Stimulated activated CD8-positive, alpha-beta memory T cell treated with anti-CD3 and anti-CD28 coated beads, Interleukin-15, amount 100 ng/mL, for 1 hour (primary cell): ENCODE data around the gene OR4M1.
"Not testable (repeated sequence)": the region's sequence is repeated elsewhere in the genome, so short reads cannot be mapped to it uniquely, and the experiment has no call there.

Source experiments
- DNase-seq: peaks from one replicate; pipeline ENCODE4 v3.0.0-alpha.2; 2020; ENCODE audit warnings: low read depth

Gene OR4M1, protein sequence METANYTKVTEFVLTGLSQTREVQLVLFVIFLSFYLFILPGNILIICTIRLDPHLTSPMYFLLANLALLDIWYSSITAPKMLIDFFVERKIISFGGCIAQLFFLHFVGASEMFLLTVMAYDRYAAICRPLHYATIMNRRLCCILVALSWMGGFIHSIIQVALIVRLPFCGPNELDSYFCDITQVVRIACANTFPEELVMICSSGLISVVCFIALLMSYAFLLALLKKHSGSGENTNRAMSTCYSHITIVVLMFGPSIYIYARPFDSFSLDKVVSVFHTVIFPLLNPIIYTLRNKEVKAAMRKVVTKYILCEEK

DNA sequence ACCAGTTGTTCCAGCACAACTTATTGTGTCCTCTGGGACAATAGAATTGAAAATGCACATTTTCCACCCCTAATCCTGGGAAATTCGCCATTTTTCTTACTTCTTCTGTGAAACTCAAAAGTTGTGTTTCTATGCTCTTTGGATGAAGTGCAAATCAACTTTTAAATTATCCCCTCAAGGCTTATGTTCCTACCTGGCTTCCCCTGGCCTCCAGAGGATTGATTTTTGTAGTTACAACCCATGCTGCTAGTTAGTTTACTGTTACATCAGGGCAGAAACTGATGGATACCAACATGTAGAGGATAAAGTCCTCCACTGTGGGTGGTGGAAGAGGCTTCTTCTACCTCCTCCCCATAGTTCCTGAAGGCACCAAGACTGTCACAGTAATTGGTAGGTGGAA lies at the start of gene OR4M1:
OR4M1 (plus strand) TSS at position 301 of the 400 bp plus-strand sequence. CDS start 6,819 bp downstream, outside the sequence.
- DNase-seq, result not testable (repeated sequence)

DNA sequence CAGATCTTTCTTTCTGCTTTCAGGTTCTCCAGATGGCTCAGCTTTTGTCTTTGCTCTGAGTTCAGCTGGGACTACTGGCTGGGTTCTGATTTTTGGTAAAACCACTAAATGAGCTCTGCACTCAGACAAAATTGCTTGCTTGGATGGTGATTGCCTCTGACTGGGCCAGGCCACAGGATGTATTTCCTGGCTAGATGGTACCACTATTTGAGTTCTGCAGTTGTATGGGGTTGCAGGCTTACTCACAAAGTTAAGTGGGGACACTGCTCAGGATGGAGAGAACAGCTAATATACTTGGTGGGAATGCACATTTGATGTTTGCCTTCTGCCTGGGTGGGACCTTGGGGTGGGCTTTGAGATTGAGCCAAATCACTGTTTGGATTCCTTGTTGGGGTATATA lies 43.9 kb upstream of the OR4M1 start:
- no peak for DNase-seq

DNA sequence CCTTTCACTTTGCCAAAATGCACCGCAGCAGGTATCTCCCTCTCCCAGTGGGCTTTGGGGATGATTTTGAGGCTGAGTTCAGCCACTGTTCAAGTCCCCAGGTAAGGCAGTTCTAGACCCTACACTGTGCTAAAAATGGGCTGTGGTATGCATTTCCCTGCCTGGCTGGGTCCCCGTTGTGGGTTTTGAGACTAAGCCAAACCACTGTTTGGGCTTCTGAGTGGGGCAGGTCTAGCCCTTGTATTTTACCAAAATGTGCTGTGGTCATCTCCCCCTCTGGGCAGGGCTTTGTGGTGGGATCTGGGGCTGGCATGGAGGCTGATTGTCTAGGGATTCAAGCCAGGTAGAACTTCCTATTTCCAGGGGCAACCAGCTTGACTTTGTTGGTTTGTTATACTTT lies 43.5 kb upstream of the OR4M1 start:
- DNase-seq, result no peak

DNA sequence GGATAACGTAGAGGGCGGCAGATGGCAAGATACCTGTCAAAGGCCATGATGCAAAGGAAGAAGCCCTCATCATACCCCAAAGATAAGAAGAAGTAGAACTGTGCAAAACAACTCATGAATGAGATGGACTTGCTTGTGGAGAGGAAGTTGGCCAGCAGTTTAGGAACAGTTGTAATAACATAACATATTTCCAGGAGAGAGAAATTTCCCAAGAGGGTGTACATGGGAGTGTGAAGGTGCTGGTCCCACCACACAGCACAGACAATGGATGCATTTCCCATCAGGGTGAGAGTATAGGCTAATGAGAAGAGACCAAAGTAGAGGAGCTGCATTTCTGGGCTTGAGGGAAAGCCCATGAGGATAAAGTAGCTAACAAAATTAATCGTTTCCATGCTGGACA lies 39.4 kb upstream of the OR4M1 start:
- DNase-seq, result not testable (repeated sequence)

DNA sequence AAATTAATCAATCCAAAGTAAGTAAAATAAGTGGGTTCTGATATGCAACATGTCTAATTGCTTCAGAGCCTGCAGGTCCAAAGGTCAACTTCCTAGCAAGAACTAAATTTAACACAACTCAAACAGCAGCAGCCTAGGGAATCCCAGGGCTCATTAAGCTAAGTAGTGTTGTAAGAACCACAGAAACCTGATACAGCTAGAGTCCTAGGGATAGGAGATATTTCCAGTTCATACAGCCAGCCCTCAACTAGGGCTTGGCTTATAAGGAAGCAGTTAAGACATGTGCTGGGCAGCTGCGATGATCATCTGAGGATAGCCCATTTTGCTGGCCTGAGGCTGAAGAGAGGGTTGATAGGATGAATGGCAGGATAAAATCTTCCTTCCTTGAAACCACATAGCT lies 30.0 kb upstream of the OR4M1 start, which contains the start of gene OR4Q3:
OR4Q3 (plus strand) TSS at position 316 of the 400 bp plus-strand sequence.
- no peak for DNase-seq

DNA sequence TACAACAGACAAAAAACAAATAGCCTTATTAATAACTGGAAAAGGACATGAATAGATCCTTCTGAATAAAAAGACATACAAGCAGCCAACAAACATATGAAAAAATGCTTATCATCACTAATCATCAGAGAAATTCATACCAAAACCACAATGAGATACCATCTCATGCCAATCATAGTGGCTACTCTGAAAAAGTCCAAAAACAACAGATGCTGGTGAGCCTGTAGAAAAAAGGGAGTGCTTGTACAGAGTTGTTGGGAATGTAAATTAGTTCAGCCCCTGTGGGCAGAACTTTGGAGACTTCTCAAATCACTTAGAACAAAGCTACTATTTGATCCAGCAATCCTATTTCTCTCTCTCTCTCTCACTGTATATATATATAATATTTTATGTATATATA lies 21.0 kb upstream of the OR4M1 start:
- not testable (repeated sequence) for DNase-seq

DNA sequence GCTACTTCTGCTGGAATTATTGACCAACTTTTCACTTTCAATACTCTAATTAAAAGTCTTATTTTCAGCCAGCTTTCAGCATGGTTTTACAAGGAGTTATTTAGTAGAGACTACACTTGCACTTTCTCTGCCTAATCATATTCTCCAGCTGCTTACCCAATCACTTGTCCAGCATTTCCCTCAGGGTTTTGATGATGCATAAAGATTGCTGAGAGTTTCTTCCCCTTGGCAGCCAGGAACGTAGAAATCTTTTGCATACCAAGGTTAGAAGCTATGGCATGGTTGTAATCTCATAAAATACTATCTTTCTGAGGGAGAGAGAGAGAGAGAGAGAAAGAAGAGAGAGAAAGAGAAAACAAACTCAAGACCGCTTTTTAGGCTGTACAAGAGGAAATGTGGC lies 19.1 kb upstream of the OR4M1 start:
- DNase-seq, result no peak

DNA sequence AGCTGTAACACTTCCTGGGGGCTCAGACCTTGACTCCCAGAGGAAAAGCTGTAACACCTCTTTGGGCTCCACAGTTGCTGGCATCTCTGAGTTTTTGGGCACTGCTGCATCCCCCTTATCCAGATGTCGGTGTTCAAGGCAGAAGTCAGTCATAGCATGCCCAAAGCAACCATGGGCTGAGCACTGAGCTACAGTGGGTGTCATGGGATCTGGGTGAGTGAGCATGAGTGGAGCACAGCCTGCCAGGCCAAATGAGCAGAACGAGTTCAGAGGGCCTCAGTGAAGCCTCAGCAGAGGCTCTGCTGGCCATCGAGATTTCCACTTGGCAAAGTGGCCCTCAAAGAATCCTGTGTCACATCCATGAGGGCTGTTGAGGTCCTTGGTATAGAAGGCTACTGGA lies 1.8 kb upstream of the OR4M1 start:
- not testable (repeated sequence) for DNase-seq

DNA sequence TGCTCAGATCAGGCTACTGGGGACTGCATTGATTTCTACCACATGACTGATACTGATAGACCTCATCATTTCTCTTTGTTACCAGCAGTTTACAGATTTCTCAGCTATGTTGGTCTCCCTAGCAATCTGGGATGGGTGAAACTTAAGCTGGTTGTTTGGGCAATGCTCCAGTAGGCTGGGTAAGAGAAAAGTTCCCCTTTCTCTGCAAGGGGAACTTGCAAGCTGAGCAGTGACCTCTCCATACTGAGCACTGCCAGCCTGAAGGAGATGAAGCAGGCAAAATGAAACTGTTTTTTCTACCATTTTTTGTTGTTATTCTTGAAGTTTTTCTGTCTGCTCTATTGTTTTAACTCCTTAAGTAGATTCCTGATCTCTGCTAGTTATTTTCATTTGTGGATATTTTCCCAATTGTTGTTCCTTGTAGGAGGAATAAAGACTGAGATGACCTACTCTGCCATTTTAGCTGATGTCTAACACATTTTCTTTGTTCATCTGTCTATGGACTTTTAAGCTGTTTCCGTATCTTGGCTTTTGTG lies 1.3 kb upstream of the OR4M1 start:
- DNase-seq, result no peak

DNA sequence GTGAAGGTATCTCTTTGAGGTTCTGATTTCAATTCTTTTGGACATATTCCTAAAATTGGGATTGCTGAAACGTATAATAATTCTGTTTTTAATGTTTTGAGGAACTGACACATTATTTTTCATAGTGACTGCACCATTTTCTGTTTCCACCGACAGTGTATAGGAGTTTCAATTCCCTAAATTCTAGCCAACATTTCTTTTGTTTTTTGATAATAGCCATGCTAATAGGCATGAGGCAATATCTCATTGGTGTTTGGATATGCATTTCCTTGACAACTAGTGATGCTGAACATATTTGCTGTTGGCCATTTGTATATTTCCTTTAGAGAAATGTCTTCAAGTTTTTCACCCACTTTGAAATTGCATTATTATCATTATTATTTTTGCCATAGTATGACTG lies 850 bp upstream of the OR4M1 start:
- DNase-seq, result not testable (repeated sequence)

DNA sequence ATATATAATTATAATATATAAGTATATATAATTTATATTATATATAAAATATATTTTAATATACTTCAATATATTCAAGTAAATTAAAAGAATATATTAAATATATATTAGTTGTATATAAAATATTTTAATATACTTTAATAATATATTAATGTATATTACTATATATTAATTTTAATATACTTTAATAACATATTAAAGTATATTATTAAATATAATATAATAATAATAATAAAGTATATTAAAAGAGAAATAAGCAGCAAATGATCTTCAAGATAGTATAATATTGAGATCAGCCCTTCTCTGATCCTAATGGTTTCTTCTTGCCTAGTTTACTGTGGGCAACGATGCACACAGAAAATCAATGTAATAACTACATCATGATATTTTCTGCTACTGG lies 2.3 kb downstream of the OR4M1 start:
- DNase-seq, result no peak

DNA sequence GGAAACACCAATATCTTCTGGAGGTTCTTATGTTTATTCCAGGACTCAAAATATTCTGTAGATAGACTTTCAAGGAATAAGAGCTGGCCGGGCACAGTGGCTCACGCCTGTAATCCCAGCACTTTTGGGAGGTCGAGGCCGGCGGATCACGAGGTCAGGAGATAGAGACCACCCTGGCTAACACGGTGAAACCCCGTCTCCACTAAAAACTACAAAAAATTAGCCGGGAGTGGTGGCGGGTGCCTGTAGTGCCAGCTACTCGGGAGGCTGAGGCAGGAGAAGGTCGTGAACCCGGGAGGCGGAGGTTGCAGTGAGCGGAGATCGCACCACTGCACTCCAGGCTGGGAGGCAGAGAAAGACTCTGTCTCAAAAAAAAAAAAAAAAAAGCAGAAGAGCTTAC lies 12.5 kb downstream of the OR4M1 start:
- DNase-seq, result not testable (repeated sequence)

DNA sequence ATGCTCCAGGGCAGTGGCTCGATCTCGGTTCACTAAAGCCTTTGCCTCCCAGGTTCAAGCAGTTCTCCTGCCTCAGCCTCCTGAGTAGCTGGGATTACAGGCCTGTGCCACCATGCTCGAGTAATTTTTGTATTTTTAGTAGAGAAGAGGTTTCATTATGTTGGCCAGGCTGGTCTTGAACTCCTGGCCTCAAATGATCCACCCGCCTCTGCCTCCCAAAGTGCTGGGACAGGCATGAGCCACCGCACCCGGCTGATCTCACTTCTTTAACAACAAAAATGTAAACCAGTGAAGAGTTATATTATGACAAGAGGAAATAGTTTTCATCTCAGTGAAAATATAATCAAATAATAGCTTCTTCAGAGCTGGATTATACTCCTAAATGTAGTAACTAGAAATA lies 14.0 kb downstream of the OR4M1 start:
- not testable (repeated sequence) for DNase-seq

DNA sequence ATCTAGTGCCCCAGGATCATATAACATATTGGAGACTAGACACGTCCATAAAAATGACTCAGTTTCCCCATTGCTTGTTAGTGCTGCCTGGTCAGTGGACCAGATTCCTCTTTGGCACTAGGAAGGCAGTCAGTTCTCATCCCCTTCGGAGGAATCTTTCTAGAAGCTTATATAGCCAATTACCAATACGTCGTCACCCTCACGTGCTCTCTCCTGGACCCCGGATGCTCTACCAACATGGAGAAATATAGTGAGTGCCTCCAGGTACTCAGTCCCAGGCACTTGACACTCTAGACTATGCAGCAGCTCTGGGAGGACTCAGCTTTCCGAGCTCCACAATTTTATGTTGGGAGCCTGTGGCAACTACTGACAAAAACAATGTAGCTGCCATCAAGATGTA lies 14.8 kb downstream of the OR4M1 start:
- DNase-seq, result not testable (repeated sequence)

DNA sequence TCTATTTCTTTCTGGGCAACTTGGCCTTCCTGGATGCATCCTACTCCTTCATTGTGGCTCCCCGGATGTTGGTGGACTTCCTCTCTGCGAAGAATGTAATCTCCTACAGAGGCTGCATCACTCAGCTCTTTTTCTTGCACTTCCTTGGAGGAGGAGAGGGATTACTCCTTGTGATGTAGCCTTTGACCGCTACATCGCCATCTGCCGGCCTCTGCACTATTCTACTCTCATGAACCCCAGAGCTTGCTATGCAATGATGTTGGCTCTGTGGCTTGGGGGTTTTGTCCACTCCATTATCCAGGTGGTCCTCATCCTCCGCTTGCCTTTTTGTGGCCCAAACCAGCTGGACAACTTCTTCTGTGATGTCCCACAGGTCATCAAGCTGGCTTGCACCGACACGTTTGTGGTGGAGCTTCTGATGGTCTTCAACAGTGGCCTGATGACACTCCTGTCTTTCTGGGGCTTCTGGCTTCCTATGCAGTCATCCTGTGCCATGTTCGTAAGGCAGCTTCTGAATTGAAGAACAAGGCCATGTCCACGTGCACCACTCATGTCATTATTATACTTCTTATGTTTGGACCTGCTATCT lies 23.3 kb downstream of the OR4M1 start:
- not testable (repeated sequence) for DNase-seq

DNA sequence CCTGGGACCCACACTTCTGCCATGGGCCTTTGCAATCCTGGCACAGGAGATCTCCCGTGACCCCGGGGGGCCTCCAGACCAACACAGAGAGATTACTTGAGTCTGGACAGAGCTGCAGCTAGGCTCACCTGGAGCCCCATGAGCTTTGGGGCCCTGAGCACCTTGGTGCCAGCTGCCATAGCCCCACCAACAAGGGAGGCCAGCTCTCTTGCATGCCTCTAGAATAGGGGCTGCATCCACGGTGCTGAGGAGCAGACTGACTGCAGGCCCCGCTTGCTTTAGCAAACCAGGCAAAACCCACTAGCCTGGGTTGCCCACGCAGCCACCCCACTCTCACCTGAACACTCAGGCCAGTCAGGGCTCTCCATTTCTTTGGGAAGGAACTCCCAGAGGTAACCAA lies 26.6 kb downstream of the OR4M1 start:
- no peak for DNase-seq

DNA sequence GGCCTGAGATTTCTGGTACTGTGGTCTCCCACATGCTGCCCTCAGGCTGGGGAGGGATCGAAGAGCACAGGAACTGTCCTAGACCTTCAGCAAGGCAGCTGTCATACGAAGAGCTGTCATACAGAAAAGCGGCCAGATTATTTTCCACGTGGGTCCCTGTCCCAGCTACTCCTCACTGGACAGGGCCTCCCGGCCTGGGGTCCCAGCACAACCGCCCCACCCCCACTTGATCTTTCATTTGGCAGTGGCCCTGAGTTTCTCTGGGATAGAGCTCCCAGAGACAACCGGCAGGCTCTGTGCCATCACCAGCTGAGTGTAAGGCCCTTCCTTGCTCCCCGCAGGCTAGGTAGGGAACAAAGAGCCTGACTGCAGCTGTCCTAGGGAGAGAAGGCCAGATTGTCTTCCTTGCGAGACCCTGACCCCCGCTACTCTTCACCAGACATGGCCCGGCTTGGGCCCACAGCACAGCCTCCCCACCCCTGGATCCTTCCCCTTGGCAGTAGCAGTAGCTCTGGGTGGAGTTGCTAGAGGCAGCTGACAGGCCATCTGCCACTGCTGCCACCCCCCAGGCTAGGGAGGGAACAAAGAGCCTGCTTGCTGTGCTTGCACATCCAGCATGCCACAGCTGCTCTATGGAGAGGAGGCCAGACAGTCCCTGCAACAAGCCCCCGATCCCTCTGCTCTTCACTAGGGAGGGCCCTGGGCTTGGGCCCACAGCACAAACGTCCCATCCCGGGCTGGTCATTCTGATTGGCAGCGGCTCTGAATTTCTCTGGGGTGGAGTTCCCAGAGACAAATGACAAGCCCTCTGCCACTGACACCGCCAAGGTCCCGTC lies 27.2 kb downstream of the OR4M1 start:
- no peak for DNase-seq

DNA sequence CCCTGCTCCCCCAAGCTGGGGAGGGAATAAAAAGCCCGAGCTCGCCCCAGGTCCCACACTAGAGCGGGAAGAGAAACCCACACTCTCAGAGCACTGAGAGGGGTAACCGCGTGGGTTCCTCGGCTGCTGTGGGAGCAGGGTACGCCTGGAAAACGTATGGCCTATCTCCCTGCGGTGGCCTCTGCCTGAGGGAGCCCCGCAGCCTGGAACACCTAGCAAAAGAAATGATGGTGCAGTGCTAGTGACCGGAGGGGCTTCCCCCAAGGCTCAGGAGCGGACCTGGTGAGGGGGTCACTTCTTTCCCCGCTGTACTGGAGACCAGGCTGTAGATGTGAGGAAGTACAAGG lies 27.8 kb downstream of the OR4M1 start:
- DNase-seq, result no peak

DNA sequence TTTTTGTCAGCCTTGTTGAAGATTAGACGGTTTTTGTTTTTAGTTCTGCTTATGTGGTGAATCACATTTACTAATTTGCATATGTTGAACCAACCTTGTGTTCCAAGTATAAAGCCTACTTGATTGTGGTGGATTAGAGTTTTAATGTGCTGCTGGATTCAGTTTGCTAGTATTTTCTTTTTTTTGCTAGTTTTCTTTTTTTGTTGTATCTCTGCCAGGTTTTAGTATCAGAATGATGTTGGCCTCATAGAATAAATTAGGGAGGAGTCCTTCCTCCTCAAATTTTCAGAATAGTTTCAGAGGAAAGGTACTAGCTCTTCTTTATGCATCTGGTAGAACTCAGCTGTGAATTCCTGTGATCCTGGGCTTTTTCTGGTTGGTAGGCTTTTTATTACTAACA lies 30.2 kb downstream of the OR4M1 start, which contains the start of gene OR4N2:
OR4N2 (plus strand) TSS at position 301 of the 400 bp plus-strand sequence. CDS start 23,679 bp downstream, outside the sequence.
- DNase-seq, result not testable (repeated sequence)

DNA sequence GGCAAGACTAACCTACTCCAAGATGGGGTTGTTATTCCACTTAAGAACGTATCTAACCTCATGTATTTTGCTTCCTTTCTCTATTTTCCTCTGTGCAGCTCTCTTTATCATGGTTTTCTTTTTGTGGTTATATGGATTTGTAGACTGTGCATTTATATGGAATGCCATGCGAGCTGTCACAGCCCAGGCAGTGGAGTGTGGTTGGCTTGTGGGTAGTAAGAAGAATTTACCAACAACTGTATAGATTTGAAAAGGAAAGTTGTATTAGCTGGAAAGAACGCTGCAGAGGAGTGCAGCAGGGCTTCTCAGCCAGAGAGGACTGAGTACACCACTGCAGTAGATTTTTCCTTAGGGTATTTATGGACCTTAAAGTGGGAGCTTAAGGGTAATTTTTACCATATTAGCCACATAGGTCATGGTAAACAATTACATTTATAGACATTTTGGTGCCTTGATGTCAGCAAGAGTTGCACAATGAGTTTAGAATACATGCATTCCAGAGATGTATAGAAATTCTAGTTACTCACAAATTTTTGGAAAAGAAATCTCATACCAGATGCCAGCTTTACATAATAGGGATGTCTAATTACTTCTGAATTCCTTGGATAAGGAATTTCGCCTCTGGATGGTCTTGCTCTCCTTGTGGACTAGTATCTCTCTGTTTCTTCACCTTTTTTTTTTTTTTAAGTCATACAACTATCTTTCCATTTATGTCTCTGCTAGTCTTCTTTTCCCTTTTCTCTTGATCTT lies 40.0 kb downstream of the OR4M1 start:
- DNase-seq, result not testable (repeated sequence)

DNA sequence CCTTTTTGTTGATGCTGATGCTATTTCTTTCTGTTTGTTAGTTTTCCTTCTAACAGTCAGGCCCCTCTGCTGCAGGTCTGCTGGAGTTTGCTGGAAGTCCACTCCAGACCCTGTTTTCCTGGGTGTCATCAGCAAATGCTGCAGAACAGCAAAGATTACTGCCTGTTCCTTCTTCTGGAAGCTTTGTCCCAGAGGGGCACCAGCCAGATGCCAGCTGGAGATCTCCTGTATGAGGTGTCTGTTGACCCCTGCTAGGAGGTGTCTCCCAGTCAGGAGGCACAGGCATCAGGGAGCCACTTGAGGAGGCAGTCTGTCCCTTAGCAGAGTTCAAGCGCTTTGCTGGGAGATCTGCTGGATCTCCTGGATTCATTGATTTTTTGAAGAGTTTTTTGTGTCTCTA lies 46.6 kb downstream of the OR4M1 start:
- not testable (repeated sequence) for DNase-seq

DNA sequence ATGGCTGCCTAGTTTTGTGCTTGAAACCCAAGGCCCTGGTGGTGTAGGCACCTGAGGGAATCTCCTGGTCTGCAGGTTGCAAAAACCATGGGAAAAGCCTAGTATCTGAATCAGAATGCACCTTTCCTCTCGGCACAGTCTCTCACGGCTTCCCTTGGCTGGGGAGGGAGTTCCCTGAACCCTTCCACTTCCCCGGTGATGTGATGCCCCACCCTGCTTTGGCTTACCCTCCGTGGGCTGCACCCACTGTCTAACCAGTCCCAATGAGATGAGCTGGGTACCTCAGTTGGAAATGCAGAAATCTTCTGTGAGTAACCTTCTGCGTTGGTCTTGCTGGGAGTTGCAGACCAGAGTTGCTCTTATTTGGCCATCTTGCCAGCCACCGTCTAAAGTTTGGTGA lies 47.7 kb downstream of the OR4M1 start:
- DNase-seq, result not testable (repeated sequence)
